Activated CD4-positive, alpha-beta T cell treated with anti-CD3 and anti-CD28 coated beads, Interleukin-2, amount 10 ng/mL, durations not matched to agents 24 days and 14 days (primary cell): ENCODE data around the gene CCDC110. TPM values are rescaled to one million over a fixed set of nuclear protein-coding genes. Genes with fewer than 3 reads are reported as not detected.
A peak's percentile ranks its signal among the peaks of the same experiment; 100 is the strongest.

Experiments
- DNase-seq: peaks from one replicate; pipeline ENCODE4 v3.0.0; 2022
- H3K27ac Mint-ChIP-seq: one replicate; pipeline ENCODE4 v1.8.0; 2022; ENCODE audit warnings: mild to moderate bottlenecking, mixed read lengths
- H3K27me3 Mint-ChIP-seq: one replicate; pipeline ENCODE4 v1.8.0; 2022; ENCODE audit warnings: mixed read lengths
- H3K36me3 Mint-ChIP-seq: one replicate; pipeline ENCODE4 v1.8.0; 2022; ENCODE audit warnings: low read depth, mild to moderate bottlenecking, mixed read lengths
- H3K4me1 Mint-ChIP-seq: one replicate; pipeline ENCODE4 v1.8.0; 2021; ENCODE audit warnings: mixed read lengths
- H3K4me3 Mint-ChIP-seq: one replicate; pipeline ENCODE4 v1.8.0; 2022; ENCODE audit warnings: mild to moderate bottlenecking, moderate library complexity, mixed read lengths
- H3K9me3 Mint-ChIP-seq: one replicate; pipeline ENCODE4 v1.8.0; 2021; ENCODE audit warnings: mixed read lengths
- intact Hi-C: fragments of 100-400 bp; cut with micrococcal nuclease; formaldehyde crosslinking; loops from one replicate; pipeline ENCODE4 v1.15.1; 2023
- total RNA-seq: library from RNA; stranded (reverse); gene quantifications from 2 replicates; pipeline ENCODE4 v1.2.3, GENCODE V29; 2022

The CCDC110 gene
- total RNA-seq, 1 donor from 2014 or later: not detected

GRCh38 chr4:185424905-185425646 lies 46.5 kb downstream of the CCDC110 start:
- H3K4me1 Mint-ChIP-seq: peaks cover 24% of the 10 kb centered on the region
- peak overlapping the region; percentile 87 for H3K4me3 Mint-ChIP-seq
- DNase-seq: peak; percentile 68
- H3K36me3 Mint-ChIP-seq: peaks cover 14% of the 10 kb centered on the region
- H3K9me3 Mint-ChIP-seq: no peaks in the 10 kb centered on the region
- peak overlapping the region; percentile 98 for H3K27ac Mint-ChIP-seq
- H3K27me3 Mint-ChIP-seq: peaks cover 11% of the 10 kb centered on the region
- intact Hi-C loops: loop anchor here (1.0 to 2.0 kb wide), 4 partner anchors 29 to 1921 kb away; partner anchors contain the start of genes ANKRD37, CCDC110 and CFAP97

GRCh38 chr4:185421366-185422124 lies 50.0 kb downstream of the CCDC110 start:
- H3K36me3 Mint-ChIP-seq: peaks cover 31% of the 10 kb centered on the region
- DNase-seq: no peak
- no peak overlapping the region for H3K27ac Mint-ChIP-seq
- peaks cover 24% of the 10 kb centered on the region for H3K4me1 Mint-ChIP-seq
- no peak overlapping the region for H3K4me3 Mint-ChIP-seq
- intact Hi-C loops: no loop called here
- no peaks in the 10 kb centered on the region for H3K27me3 Mint-ChIP-seq
- H3K9me3 Mint-ChIP-seq: no peaks in the 10 kb centered on the region

GRCh38 chr4:185416955-185417354 lies 54.6 kb downstream of the CCDC110 start:
- peaks cover 40% of the 10 kb centered on the region for H3K36me3 Mint-ChIP-seq
- peaks cover 3% of the 10 kb centered on the region for H3K4me1 Mint-ChIP-seq
- intact Hi-C loops: no loop called here
- no peaks in the 10 kb centered on the region for H3K9me3 Mint-ChIP-seq
- no peak for DNase-seq
- H3K27ac Mint-ChIP-seq: no peak overlapping the region
- H3K4me3 Mint-ChIP-seq: no peak overlapping the region
- H3K27me3 Mint-ChIP-seq: no peaks in the 10 kb centered on the region

GRCh38 chr4:185412412-185412811 lies 59.1 kb downstream of the CCDC110 start:
- Mint-ChIP-seq H3K27me3 (no peaks in the 10 kb centered on the region), H3K9me3 (peaks cover 3% of the 10 kb centered on the region), H3K27ac (no peak overlapping the region), H3K4me1 (no peaks in the 10 kb centered on the region), H3K4me3 (no peak overlapping the region), H3K36me3 (peaks cover 34% of the 10 kb centered on the region)
- peak; percentile 48 for DNase-seq
- intact Hi-C loops: no loop called here

GRCh38 chr4:185411849-185412248 lies 59.7 kb downstream of the CCDC110 start:
- Mint-ChIP-seq H3K4me3 (no peak overlapping the region), H3K36me3 (peaks cover 30% of the 10 kb centered on the region), H3K27ac (no peak overlapping the region), H3K4me1 (no peaks in the 10 kb centered on the region), H3K27me3 (no peaks in the 10 kb centered on the region), H3K9me3 (peaks cover 3% of the 10 kb centered on the region)
- intact Hi-C loops: no loop called here
- no peak for DNase-seq

GRCh38 chr4:185408432-185408831 lies 63.1 kb downstream of the CCDC110 start:
- DNase-seq: no peak
- Mint-ChIP-seq H3K36me3 (peaks cover 35% of the 10 kb centered on the region), H3K4me1 (peaks cover 3% of the 10 kb centered on the region), H3K4me3 (no peak overlapping the region), H3K9me3 (peaks cover 3% of the 10 kb centered on the region), H3K27ac (no peak overlapping the region), H3K27me3 (no peaks in the 10 kb centered on the region)
- intact Hi-C loops: no loop called here

- Mint-ChIP-seq H3K4me1 (peaks cover 12% of the 10 kb centered on the region), H3K36me3 (peaks cover 48% of the 10 kb centered on the region), H3K27me3 (no peaks in the 10 kb centered on the region), H3K4me3 (no peak overlapping the region), H3K9me3 (peaks cover 3% of the 10 kb centered on the region), H3K27ac (peak overlapping the region; percentile 41)
- intact Hi-C loops: no loop called here
- DNase-seq: peak; percentile 42
Measured at GRCh38 chr4:185405296-185405999, 66.1 kb downstream of the CCDC110 start.

GRCh38 chr4:185404031-185404430 lies 67.5 kb downstream of the CCDC110 start:
- H3K4me3 Mint-ChIP-seq: no peak overlapping the region
- H3K36me3 Mint-ChIP-seq: peaks cover 56% of the 10 kb centered on the region
- intact Hi-C loops: no loop called here
- no peak for DNase-seq
- H3K27ac Mint-ChIP-seq: no peak overlapping the region
- H3K4me1 Mint-ChIP-seq: peaks cover 24% of the 10 kb centered on the region
- no peaks in the 10 kb centered on the region for H3K27me3 Mint-ChIP-seq
- no peaks in the 10 kb centered on the region for H3K9me3 Mint-ChIP-seq

GRCh38 chr4:185399466-185399865 lies 72.1 kb downstream of the CCDC110 start:
- H3K27ac Mint-ChIP-seq: no peak overlapping the region
- peaks cover 43% of the 10 kb centered on the region for H3K4me1 Mint-ChIP-seq
- H3K4me3 Mint-ChIP-seq: peak overlapping the region; percentile 87
- no peak for DNase-seq
- intact Hi-C loops: loop anchor here (5.0 to 10.0 kb wide), 4 partner anchors 257 to 1165 kb away; partner anchors contain the start of genes ACSL1 and SLC25A4
- no peaks in the 10 kb centered on the region for H3K27me3 Mint-ChIP-seq
- H3K9me3 Mint-ChIP-seq: no peaks in the 10 kb centered on the region
- H3K36me3 Mint-ChIP-seq: peaks cover 50% of the 10 kb centered on the region

- H3K4me3 Mint-ChIP-seq: peak overlapping the region; percentile 87
- H3K9me3 Mint-ChIP-seq: no peaks in the 10 kb centered on the region
- peaks cover 46% of the 10 kb centered on the region for H3K36me3 Mint-ChIP-seq
- peaks cover 48% of the 10 kb centered on the region for H3K4me1 Mint-ChIP-seq
- intact Hi-C loops: loop anchor here (5.0 to 10.0 kb wide), 4 partner anchors 256 to 1164 kb away; partner anchors contain the start of genes ACSL1 and SLC25A4
- no peak for DNase-seq
- H3K27me3 Mint-ChIP-seq: no peaks in the 10 kb centered on the region
- H3K27ac Mint-ChIP-seq: no peak overlapping the region
Measured at GRCh38 chr4:185398618-185399017, 72.9 kb downstream of the CCDC110 start.

- Mint-ChIP-seq H3K27ac (peak within 1 kb of the TSS; percentile 96), H3K4me3 (peak within 1 kb of the TSS; percentile 87), H3K4me1 (peaks cover 50% of the 10 kb centered on the region), H3K9me3 (no peaks in the 10 kb centered on the region), H3K36me3 (peaks cover 37% of the 10 kb centered on the region), H3K27me3 (no peaks in the 10 kb centered on the region)
- intact Hi-C loops: loop anchor here (1.0 to 10.0 kb wide), 8 partner anchors 28 to 1162 kb away; partner anchors contain the start of genes ACSL1, CCDC110, SLC25A4 and SNX25
- no peak for DNase-seq
Measured at GRCh38 chr4:185396724-185397385, 74.7 kb downstream of the CCDC110 start, which contains the start of gene ANKRD37. Gene ANKRD37 (plus strand): TSS chr4:185396841. CDS start chr4:185396924, 83 bp downstream.

- Mint-ChIP-seq H3K4me3 (peak overlapping the region; percentile 87), H3K36me3 (peaks cover 31% of the 10 kb centered on the region), H3K9me3 (no peaks in the 10 kb centered on the region), H3K27me3 (no peaks in the 10 kb centered on the region), H3K27ac (peak overlapping the region; percentile 96), H3K4me1 (peaks cover 48% of the 10 kb centered on the region)
- intact Hi-C loops: loop anchor here (1.0 to 10.0 kb wide), 9 partner anchors 29 to 1161 kb away; partner anchors contain the start of genes ACSL1, CCDC110, SLC25A4 and SNX25
- DNase-seq: peak; percentile 100
Measured at GRCh38 chr4:185395956-185396723, 75.4 kb downstream of the CCDC110 start.
